H1 (cell line): ENCODE measurements around the gene CPTP. TPM values are rescaled to one million over a fixed set of nuclear protein-coding genes. Genes with fewer than 3 reads are reported as not detected.

Experiments used
- BACH1 ChIP-seq: IDR thresholded peaks from 2 replicates; pipeline ENCODE4 v1.6.1; 2012; ENCODE audit warnings: low read length, improper control_type of control experiment
- BRCA1 ChIP-seq: IDR thresholded peaks from 2 replicates; pipeline ENCODE4 v1.6.1; 2012; ENCODE audit warnings: low read depth, low read length, improper control_type of control experiment
- CEBPB ChIP-seq: IDR thresholded peaks from 2 replicates; pipeline ENCODE4 v1.6.1; 2012; ENCODE audit warnings: low read depth, low read length
- KDM4A ChIP-seq: IDR thresholded peaks from one replicate; pipeline ENCODE4 v1.7.1; 2012; ENCODE audit warnings: low read depth, mild to moderate bottlenecking, moderate library complexity, low read length, inconsistent platforms; ENCODE audit not compliant: severe bottlenecking
- MAFK ChIP-seq: IDR thresholded peaks from 2 replicates; pipeline ENCODE4 v1.6.1; 2012; ENCODE audit warnings: low read depth, mild to moderate bottlenecking, improper control_type of control experiment, low read length
- RAD21 ChIP-seq, 2 experiments: IDR thresholded peaks in 1 of 2; conservative IDR thresholded peaks in 1 of 2; 2 replicates each; pipeline ENCODE4 v1.6.1; 2011; ENCODE audit warnings: low read depth in 2 of 2, low read length in 2 of 2, improper control_type of control experiment in 1 of 2, inconsistent platforms in 1 of 2, mild to moderate bottlenecking in 1 of 2, moderate library complexity in 1 of 2
- SAP30 ChIP-seq: fragments of 300-600 bp; sonication (generic); IDR thresholded peaks from 2 replicates; pipeline ENCODE4 v1.7.1; 2012; ENCODE audit warnings: low read length, moderate library complexity, mild to moderate bottlenecking, inconsistent platforms; ENCODE audit not compliant: insufficient read depth, insufficient replicate concordance
- TBP ChIP-seq: IDR thresholded peaks from 2 replicates; pipeline ENCODE4 v1.6.1; 2011; ENCODE audit warnings: low read depth, low read length, improper control_type of control experiment
- polyA plus RNA-seq, 7 experiments: library from polyadenylated mRNA; depleted of rRNA in 3 of 7; stranded (reverse) in 5 of 7; unstranded in 2 of 7; fragments of >200 nt in 5 of 7; fragments of 200-250 nt in 2 of 7; gene quantifications; 1 replicate in 5 of 7; 2 replicates in 1 of 7; 4 replicates in 1 of 7; pipeline versions ENCODE4 v1.2.1 to v1.2.3, GENCODE V29; 2011 to 2013; ENCODE audit warnings: missing spikeins in 2 of 7, mixed read lengths in 2 of 7
- total RNA-seq: library from RNA; stranded (reverse); fragmentation: NEBNext Ultra II Directional; extraction: Animal tissue kit (Norgen Biotek cat#: 25700); gene quantifications from 2 replicates; pipeline ENCODE4 v1.2.1, GENCODE V29; 2021
- TF ChIP-seq, protein P1 (sequence below): IDR thresholded peaks from 2 replicates; pipeline ENCODE4 v1.6.1; 2011; ENCODE audit warnings: low read length, improper control_type of control experiment

The CPTP gene
- total and polyA plus RNA-seq, 2 of the 8 experiments (the other 6 are each of a cell fraction or from before 2014, with no cell fraction given) = 8.1 to 10.6 TPM

- no peak for TF ChIP-seq MAFK
- TF ChIP-seq, protein P1, sequence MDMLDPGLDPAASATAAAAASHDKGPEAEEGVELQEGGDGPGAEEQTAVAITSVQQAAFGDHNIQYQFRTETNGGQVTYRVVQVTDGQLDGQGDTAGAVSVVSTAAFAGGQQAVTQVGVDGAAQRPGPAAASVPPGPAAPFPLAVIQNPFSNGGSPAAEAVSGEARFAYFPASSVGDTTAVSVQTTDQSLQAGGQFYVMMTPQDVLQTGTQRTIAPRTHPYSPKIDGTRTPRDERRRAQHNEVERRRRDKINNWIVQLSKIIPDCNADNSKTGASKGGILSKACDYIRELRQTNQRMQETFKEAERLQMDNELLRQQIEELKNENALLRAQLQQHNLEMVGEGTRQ = no peak
- TF ChIP-seq BRCA1 = no peak
- TF ChIP-seq CEBPB = no peak
- TF ChIP-seq KDM4A = no peak
- TF ChIP-seq SAP30 = no peak
- no peak for TF ChIP-seq RAD21 (IDR thresholded peaks at IDR 0.05 in 1 of 2, conservative IDR thresholded peaks at IDR 0.05 in 1 of 2; ENCODE audit: low read depth in 2 of 2, low read length in 2 of 2)
- no peak for TF ChIP-seq BACH1
- no peak for TF ChIP-seq TBP
Measured at GRCh38 chr1:1361233-1361981, 36.8 kb downstream of the CPTP start (continued).
